Neural cell (in vitro differentiated cells): ENCODE results near the gene DHDH. TPM values are rescaled to one million over a fixed set of nuclear protein-coding genes. Genes with fewer than 3 reads are reported as not detected.
"Not testable (repeated sequence)": the region's sequence is repeated elsewhere in the genome, so short reads cannot be mapped to it uniquely, and the experiment has no call there.

Source experiments
- H2AFZ ChIP-seq: fragments of 200-600, 300-800 bp; sonication (generic), shearing (Covaris generic); 2 replicates; pipeline ENCODE4 v1.6.0; 2014; ENCODE audit warnings: low read depth, mild to moderate bottlenecking, antibody characterized with exemption, low read length, moderate library complexity
- H3F3A ChIP-seq: fragments of 200-600 bp; shearing (Covaris generic); 2 replicates; pipeline ENCODE4 v1.6.1; 2016; ENCODE audit warnings: mild to moderate bottlenecking, moderate library complexity, mixed read lengths, antibody characterized with exemption, low read length; ENCODE audit not compliant: insufficient read depth, poor library complexity, severe bottlenecking
- H3K27ac ChIP-seq: fragments of 200-600, 300-800 bp; sonication (generic), shearing (Covaris generic); 2 replicates; pipeline ENCODE4 v1.5.1; 2014; ENCODE audit warnings: mild to moderate bottlenecking, low read length, moderate library complexity
- H3K27me3 ChIP-seq: fragments of 300-800, 200-600 bp; sonication (generic), shearing (Covaris generic); 2 replicates; pipeline ENCODE4 v1.6.0; 2014; ENCODE audit warnings: mild to moderate bottlenecking, low read depth, low read length, moderate library complexity; ENCODE audit not compliant: insufficient read depth
- H3K36me3 ChIP-seq: fragments of 300-800, 200-600 bp; sonication (generic), shearing (Covaris generic); 2 replicates; pipeline ENCODE4 v1.5.1; 2014; ENCODE audit warnings: mild to moderate bottlenecking, antibody characterized with exemption, low read length, moderate library complexity; ENCODE audit not compliant: insufficient read depth
- H3K4me2 ChIP-seq: fragments of 300-800, 200-600 bp; sonication (generic), shearing (Covaris generic); 2 replicates; pipeline ENCODE4 v1.6.0; 2014; ENCODE audit warnings: mild to moderate bottlenecking, low read length
- H3K4me3 ChIP-seq: fragments of 300-800, 200-600 bp; sonication (generic), shearing (Covaris generic); 2 replicates; pipeline ENCODE4 v1.5.1; 2014; ENCODE audit warnings: mild to moderate bottlenecking, low read length, moderate library complexity
- H3K79me2 ChIP-seq: fragments of 200-600 bp; shearing (Covaris generic); replicated peaks from 2 replicates; pipeline ENCODE4 v1.6.0; 2014; ENCODE audit warnings: mild to moderate bottlenecking, low read length, moderate library complexity; ENCODE audit not compliant: insufficient read depth
- H3K9ac ChIP-seq: fragments of 300-800, 200-600 bp; sonication (generic), shearing (Covaris generic); 2 replicates; pipeline ENCODE4 v1.6.1; 2016; ENCODE audit warnings: mild to moderate bottlenecking, low read length, mixed read lengths
- H3K9me2 ChIP-seq: fragments of 200-600 bp; shearing (Covaris generic); 2 replicates; pipeline ENCODE4 v1.6.1; 2016; ENCODE audit warnings: mild to moderate bottlenecking, low read length, mixed read lengths; ENCODE audit not compliant: insufficient read depth
- H3K9me3 ChIP-seq: fragments of 200-600, 300-800 bp; sonication (generic), shearing (Covaris generic); 2 replicates; pipeline ENCODE4 v1.6.1; 2016; ENCODE audit warnings: mild to moderate bottlenecking, mixed run types, low read length, moderate library complexity, mixed read lengths
- H4K20me1 ChIP-seq: fragments of 200-600 bp; shearing (Covaris generic); 2 replicates; pipeline ENCODE4 v1.6.1; 2016; ENCODE audit warnings: mild to moderate bottlenecking, mixed run types; ENCODE audit not compliant: insufficient read depth
- CTCF ChIP-seq: fragments of 450-650 bp; IDR thresholded peaks from 2 replicates; pipeline ENCODE4 v1.5.1; 2014; ENCODE audit warnings: antibody characterized with exemption, mild to moderate bottlenecking, moderate library complexity; ENCODE audit not compliant: poor library complexity, severe bottlenecking
- EP300 ChIP-seq: fragments of 450-650 bp; conservative IDR thresholded peaks from 2 replicates; pipeline ENCODE4 v1.6.1; 2014; ENCODE audit warnings: antibody characterized with exemption, mild to moderate bottlenecking, moderate library complexity; ENCODE audit not compliant: poor library complexity, severe bottlenecking
- EZH2 ChIP-seq: fragments of 200-600, 300-800 bp; shearing (Covaris generic), sonication (generic); IDR thresholded peaks from 2 replicates; pipeline ENCODE4 v1.6.1; 2014; ENCODE audit warnings: antibody characterized with exemption, low read length, borderline replicate concordance, mild to moderate bottlenecking; ENCODE audit not compliant: insufficient read depth, poor library complexity, severe bottlenecking
- MXI1 ChIP-seq: fragments of 450-650 bp; conservative IDR thresholded peaks from 2 replicates; pipeline ENCODE4 v1.6.1; 2014; ENCODE audit warnings: antibody characterized with exemption, mild to moderate bottlenecking; ENCODE audit not compliant: poor library complexity, severe bottlenecking
- POLR2AphosphoS5 ChIP-seq: IDR thresholded peaks from 2 replicates; pipeline ENCODE4 v1.6.1; 2012
- RAD21 ChIP-seq: fragments of 450-650 bp; conservative IDR thresholded peaks from 2 replicates; pipeline ENCODE4 v1.6.1; 2014; ENCODE audit warnings: antibody characterized with exemption, mild to moderate bottlenecking, moderate library complexity
- REST ChIP-seq: IDR thresholded peaks from 2 replicates; pipeline ENCODE4 v1.6.1; 2012; ENCODE audit warnings: borderline replicate concordance
- SMC3 ChIP-seq: fragments of 450-650 bp; conservative IDR thresholded peaks from 2 replicates; pipeline ENCODE4 v1.6.1; 2014; ENCODE audit warnings: antibody characterized with exemption, mild to moderate bottlenecking, moderate library complexity; ENCODE audit not compliant: poor library complexity
- TAF1 ChIP-seq: IDR thresholded peaks from 2 replicates; pipeline ENCODE4 v1.6.1; 2012; ENCODE audit warnings: low read depth
- polyA plus RNA-seq: library from polyadenylated mRNA; depleted of rRNA; stranded (reverse); fragments of >200 nt; gene quantifications from 2 replicates; pipeline ENCODE4 v1.2.3, GENCODE V29; 2014

The DHDH gene
- polyA plus RNA-seq, 1 donor from 2014 or later, result 4.8 TPM

GRCh38 chr19:48906324-48906723, 27.2 kb upstream of the DHDH start:
- Histone ChIP-seq H3K79me2 (peaks cover 3% of the 10 kb centered on the region), H3K27me3 (no peaks in the 10 kb centered on the region), H3F3A (no peaks in the 10 kb centered on the region), H3K9ac (no peak overlapping the region), H3K4me2 (no peak overlapping the region), H3K36me3 (no peaks in the 10 kb centered on the region), H4K20me1 (no peaks in the 10 kb centered on the region), H2AFZ (no peak overlapping the region), H3K9me3 (no peaks in the 10 kb centered on the region), H3K9me2 (no peaks in the 10 kb centered on the region), H3K4me3 (no peak overlapping the region), H3K27ac (no peak overlapping the region)
- TF ChIP-seq RAD21 (no peak), EP300 (no peak), REST (no peak)

GRCh38 chr19:48907671-48908070, 25.8 kb upstream of the DHDH start:
- Histone ChIP-seq H3K27me3 (no peaks in the 10 kb centered on the region), H4K20me1 (no peaks in the 10 kb centered on the region), H3K4me2 (no peak overlapping the region), H3K27ac (no peak overlapping the region), H3K9me2 (no peaks in the 10 kb centered on the region), H3K9ac (no peak overlapping the region), H3K9me3 (no peaks in the 10 kb centered on the region), H3K4me3 (no peak overlapping the region), H2AFZ (no peak overlapping the region), H3F3A (no peaks in the 10 kb centered on the region), H3K79me2 (no peaks in the 10 kb centered on the region), H3K36me3 (no peaks in the 10 kb centered on the region)
- TF ChIP-seq MXI1 (no peak), CTCF (no peak), POLR2AphosphoS5 (no peak), EP300 (no peak), REST (no peak), RAD21 (no peak), TAF1 (no peak), SMC3 (no peak), EZH2 (no peak)

GRCh38 chr19:48909424-48910077, 23.9 kb upstream of the DHDH start:
- not testable (repeated sequence) for H3F3A ChIP-seq, H3K9me3 ChIP-seq, H3K4me3 ChIP-seq, H4K20me1 ChIP-seq, H3K36me3 ChIP-seq, H3K9ac ChIP-seq, H3K9me2 ChIP-seq, H3K79me2 ChIP-seq, H3K27me3 ChIP-seq, H3K27ac ChIP-seq, H3K4me2 ChIP-seq, H2AFZ ChIP-seq
